ENCODE results near the gene GPR42.

GRCh38 chr19:35322014-35322413, 48.9 kb upstream of the GPR42 start:
- TF ChIP-seq ZNF350 (tag by site-specific recombination; IDR thresholded peaks at IDR 0.05) (no peak), MYNN (tag by site-specific recombination; IDR thresholded peaks at IDR 0.05; ENCODE audit: borderline replicate concordance) (no peak), ZNF24 (tag by site-specific recombination; IDR thresholded peaks at IDR 0.05) (no peak), KLF7 (tag by site-specific recombination; IDR thresholded peaks at IDR 0.05; ENCODE audit: borderline replicate concordance) (no peak), TCF7L2 (IDR thresholded peaks at IDR 0.05; ENCODE audit: borderline replicate concordance, low read depth, low read length) (no peak), ATF2 (tag by site-specific recombination; IDR thresholded peaks at IDR 0.05; ENCODE audit: low read depth) (no peak), SALL2 (tag by site-specific recombination; IDR thresholded peaks at IDR 0.05; ENCODE audit: borderline replicate concordance) (no peak)
- TF ChIP-seq, protein P1, sequence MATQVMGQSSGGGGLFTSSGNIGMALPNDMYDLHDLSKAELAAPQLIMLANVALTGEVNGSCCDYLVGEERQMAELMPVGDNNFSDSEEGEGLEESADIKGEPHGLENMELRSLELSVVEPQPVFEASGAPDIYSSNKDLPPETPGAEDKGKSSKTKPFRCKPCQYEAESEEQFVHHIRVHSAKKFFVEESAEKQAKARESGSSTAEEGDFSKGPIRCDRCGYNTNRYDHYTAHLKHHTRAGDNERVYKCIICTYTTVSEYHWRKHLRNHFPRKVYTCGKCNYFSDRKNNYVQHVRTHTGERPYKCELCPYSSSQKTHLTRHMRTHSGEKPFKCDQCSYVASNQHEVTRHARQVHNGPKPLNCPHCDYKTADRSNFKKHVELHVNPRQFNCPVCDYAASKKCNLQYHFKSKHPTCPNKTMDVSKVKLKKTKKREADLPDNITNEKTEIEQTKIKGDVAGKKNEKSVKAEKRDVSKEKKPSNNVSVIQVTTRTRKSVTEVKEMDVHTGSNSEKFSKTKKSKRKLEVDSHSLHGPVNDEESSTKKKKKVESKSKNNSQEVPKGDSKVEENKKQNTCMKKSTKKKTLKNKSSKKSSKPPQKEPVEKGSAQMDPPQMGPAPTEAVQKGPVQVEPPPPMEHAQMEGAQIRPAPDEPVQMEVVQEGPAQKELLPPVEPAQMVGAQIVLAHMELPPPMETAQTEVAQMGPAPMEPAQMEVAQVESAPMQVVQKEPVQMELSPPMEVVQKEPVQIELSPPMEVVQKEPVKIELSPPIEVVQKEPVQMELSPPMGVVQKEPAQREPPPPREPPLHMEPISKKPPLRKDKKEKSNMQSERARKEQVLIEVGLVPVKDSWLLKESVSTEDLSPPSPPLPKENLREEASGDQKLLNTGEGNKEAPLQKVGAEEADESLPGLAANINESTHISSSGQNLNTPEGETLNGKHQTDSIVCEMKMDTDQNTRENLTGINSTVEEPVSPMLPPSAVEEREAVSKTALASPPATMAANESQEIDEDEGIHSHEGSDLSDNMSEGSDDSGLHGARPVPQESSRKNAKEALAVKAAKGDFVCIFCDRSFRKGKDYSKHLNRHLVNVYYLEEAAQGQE (tag by site-specific recombination; IDR thresholded peaks at IDR 0.05), result no peak
- TF ChIP-seq, protein P2, sequence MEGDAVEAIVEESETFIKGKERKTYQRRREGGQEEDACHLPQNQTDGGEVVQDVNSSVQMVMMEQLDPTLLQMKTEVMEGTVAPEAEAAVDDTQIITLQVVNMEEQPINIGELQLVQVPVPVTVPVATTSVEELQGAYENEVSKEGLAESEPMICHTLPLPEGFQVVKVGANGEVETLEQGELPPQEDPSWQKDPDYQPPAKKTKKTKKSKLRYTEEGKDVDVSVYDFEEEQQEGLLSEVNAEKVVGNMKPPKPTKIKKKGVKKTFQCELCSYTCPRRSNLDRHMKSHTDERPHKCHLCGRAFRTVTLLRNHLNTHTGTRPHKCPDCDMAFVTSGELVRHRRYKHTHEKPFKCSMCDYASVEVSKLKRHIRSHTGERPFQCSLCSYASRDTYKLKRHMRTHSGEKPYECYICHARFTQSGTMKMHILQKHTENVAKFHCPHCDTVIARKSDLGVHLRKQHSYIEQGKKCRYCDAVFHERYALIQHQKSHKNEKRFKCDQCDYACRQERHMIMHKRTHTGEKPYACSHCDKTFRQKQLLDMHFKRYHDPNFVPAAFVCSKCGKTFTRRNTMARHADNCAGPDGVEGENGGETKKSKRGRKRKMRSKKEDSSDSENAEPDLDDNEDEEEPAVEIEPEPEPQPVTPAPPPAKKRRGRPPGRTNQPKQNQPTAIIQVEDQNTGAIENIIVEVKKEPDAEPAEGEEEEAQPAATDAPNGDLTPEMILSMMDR (tag by site-specific recombination; IDR thresholded peaks at IDR 0.05), result no peak
